Astrocyte (in vitro differentiated cells and primary cell): Measurements from ENCODE around the gene CEP350.

ENCODE experiments used
- CTCF ChIP-seq: IDR thresholded peaks from 2 replicates; pipeline ENCODE4 v1.5.1; 2011; ENCODE audit warnings: low read depth, mild to moderate bottlenecking, inconsistent platforms, low read length, moderate library complexity; ENCODE audit not compliant: insufficient read depth
- EZH2 ChIP-seq: IDR thresholded peaks from 2 replicates; pipeline ENCODE4 v1.6.1; 2012; ENCODE audit warnings: mild to moderate bottlenecking, low read length, inconsistent platforms; ENCODE audit not compliant: insufficient read depth

GRCh38 chr1:180136968-180137356 lies 182.4 kb downstream of the CEP350 start:
- TF ChIP-seq CTCF (no peak), EZH2 (no peak)
